SK-N-SH (cell line): Measurements from ENCODE around the gene PREB.

Experiments
- CTCF ChIP-seq: fragments of 200-600 bp; sonication (generic); IDR thresholded peaks from 2 replicates; pipeline ENCODE4 v1.6.1; 2017; ENCODE audit warnings: antibody characterized with exemption, mild to moderate bottlenecking, moderate library complexity
- RAD21 ChIP-seq: IDR thresholded peaks from 2 replicates; pipeline ENCODE4 v1.6.1; 2012; ENCODE audit warnings: mild to moderate bottlenecking, low read length
- TF ChIP-seq, protein P1 (sequence below): fragments of 150-350 bp; IDR thresholded peaks from 2 replicates; pipeline ENCODE4 v1.6.1; 2016; ENCODE audit warnings: mild to moderate bottlenecking, low read depth, low read length

DNA sequence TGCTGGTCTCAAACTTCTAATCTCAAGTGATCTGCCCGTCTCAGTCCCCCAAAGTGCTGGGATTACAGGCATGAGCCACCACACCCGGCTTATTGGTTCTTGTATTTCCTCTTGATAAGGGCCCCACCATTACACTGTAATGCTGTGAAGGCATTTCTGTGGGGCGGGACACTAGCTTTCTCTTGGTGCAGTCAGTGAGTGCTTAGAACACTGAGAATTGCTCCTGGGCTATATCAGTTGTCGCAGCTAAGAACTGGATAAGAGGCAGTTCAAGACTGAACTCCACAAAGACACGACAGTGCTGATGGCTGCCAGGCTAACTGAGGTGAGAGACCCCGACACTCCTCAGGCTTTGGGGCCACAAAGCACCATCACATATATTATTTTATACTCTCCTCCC lies 45.8 kb downstream of the PREB start:
- TF ChIP-seq RAD21 (no peak), CTCF (no peak)
- TF ChIP-seq, protein P1, sequence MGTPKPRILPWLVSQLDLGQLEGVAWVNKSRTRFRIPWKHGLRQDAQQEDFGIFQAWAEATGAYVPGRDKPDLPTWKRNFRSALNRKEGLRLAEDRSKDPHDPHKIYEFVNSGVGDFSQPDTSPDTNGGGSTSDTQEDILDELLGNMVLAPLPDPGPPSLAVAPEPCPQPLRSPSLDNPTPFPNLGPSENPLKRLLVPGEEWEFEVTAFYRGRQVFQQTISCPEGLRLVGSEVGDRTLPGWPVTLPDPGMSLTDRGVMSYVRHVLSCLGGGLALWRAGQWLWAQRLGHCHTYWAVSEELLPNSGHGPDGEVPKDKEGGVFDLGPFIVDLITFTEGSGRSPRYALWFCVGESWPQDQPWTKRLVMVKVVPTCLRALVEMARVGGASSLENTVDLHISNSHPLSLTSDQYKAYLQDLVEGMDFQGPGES: no peak
